RPMI8226 (cell line): ENCODE data around the gene XPO6.

Source experiments
- DNase-seq: peaks from one replicate; pipeline ENCODE4 v3.0.0-alpha.2; 2015

Gene XPO6

GRCh38 chr16:28106467-28107215, 105.1 kb downstream of the XPO6 start:
- no peak for DNase-seq

DNA sequence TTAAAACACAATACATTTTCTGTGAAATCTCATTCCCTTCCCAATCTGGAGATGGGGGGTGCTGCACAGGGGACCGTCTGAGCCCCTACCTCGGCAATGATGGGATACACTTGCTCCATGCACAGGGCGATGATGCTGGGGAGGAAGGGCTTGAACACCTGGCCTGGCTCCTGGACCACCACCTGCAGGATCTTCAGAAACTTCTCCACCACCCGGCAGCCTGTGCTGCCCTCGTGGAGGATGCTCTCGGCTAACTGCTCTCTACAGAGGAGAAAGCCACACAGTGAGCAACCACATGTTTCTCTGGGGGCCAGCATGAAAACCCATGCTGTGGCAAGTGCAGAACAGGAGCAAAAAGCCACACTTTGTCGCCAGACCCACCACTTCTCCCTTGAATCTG, 105.8 kb downstream of the XPO6 start:
- no peak for DNase-seq

DNA sequence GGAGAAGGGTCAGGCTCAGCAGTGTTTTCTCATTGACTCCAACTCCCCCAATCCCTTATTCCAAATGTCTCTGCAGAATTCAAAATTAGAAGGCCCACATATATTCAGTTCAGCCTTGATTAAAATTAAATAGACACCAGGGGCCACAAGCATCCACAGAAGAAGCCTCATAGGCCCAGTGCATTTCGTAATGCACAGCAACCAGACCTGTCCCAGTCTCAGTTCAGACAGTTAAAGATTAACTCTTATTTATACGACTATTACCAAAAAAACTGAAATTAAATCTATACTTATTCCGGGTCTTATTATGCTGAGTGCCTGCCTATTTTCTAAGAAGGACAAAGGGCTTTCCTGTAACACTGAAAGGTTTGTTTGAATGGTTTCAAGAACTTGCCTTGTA, 106.5 kb downstream of the XPO6 start:
- no peak for DNase-seq

DNA sequence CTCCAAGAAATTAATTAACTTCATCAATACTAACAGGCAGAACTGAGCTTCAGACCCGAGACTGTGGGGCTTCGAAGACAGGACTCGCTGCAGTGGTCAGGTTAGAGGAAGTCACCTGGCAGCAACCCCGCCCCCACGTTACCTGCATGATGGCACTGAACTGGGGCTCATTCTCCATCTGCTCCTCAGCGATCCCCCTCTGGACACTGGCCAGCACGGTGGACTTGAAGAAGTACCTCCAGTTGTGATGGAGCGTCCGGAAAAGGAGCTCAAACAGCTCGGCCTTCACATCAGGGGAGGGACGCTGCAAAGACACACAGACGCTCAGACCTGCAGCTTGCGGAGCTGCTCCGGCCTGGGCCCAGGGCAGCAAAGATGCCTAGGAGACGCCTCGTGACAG, 107.4 kb downstream of the XPO6 start:
- no peak for DNase-seq

GRCh38 chr16:28103516-28104170, 108.1 kb downstream of the XPO6 start:
- DNase-seq: no peak

DNA sequence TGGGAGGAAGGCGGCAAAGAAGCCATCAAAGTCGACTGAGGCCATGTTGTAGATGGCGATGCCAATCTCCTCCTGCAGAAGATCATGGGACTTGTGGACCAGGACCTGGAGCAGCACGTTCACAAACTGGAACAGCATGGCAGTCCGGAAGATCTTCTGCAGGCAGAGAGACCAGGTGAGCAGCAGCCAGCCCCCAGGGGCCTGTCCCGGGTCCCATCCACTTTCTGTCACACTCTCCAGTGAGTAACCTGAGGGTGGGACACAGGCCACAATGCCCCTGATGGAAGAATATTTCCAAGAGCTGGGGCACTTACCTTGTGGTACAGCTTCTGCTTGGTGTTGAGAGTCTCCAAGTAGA, 110.3 kb downstream of the XPO6 start:
- no peak for DNase-seq

- no peak for DNase-seq
These were observed 110.8 kb downstream of the XPO6 start for GRCh38 chr16:28100810-28101532.

DNA sequence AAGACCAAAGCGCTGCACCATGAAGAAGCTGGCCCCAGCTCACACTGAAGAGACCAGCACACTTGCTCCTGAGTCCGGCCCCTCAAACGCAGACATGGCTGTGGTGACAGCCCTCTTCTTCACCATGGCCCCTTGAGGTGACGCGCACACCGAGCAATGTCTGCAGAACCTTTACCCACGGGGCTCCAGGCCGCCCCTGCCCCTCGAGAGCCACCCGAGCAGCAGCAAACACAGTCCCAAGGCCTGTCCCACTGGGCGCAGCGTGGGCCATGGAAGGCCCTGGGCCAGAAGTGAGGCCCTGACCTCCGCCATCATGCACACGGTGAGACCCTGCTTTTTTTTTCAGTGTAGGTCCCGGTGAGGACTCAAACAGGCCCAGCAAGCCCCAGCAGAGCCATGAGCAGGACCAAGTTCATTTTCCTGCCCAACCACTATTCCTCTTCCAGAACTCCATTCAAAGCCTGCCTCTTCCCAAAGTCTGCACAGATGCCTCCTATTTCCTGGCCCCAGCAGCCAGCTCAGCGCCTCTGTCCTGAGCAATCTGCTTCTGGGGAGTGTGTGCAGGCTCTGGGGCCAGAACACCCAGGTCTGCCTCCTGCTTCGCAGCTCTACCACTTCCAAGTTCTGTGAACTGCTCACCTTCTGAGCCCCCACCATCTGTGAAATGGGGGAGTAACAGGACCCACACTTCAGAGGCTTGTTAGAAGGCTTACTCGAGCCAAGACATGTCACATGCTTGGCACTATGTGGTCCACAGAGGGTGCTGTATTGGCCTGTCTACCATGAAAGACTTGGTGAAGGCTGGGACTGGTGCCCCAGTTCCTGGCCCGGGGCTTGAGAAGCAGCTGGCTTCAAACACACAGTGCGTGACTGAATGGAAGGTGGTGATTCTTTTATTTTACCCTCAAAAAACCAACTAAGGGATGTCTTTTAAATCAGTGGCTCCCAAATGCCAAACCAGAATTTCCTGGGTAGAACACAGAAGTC, 112.5 kb downstream of the XPO6 start:
- DNase-seq: no peak

- DNase-seq: no peak
These were observed 113.4 kb downstream of the XPO6 start for GRCh38 chr16:28098171-28098958.

DNA sequence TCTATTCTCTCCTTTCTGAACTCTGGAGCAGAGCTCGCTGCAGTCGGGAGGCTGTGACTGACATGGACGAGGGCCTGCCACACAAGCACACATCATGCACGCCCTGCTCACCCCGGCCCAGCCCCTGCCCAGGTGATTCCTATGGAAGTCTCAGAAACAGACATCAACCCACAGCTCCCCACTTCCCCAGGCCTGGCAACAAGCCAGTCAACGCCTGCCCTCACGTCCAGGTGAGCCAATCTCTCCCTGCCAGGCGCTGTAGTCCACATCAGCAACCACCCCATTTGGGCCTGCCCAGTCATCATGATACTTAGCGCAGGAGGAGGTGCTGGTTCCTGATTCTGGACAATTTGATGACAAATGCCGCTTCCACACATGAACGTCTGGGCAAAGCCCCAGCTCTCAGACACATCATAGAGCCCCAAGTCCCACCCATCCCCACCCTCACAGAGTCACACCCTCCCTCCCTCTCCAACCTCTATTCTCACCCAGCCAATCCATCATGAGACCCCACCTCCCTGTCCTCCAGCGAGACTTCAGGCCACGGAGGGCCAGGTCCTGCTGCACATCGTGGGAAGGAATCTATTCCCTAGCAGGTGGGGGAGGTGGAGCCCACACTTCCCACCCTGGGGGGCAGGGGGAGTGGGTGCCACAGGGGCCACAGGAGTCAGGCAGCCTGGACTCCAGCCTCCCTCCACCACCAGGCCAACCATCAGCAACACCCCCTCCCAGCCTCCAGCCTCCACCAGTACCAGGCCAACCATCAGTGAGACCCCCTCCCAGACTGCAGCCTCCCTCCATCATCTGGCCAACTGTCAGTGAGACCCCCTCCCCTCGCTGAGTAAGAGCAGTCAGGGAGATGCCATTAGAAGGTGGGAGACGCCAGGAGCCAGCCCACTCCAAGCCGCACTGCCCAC, 114.5 kb downstream of the XPO6 start:
- no peak for DNase-seq

GRCh38 chr16:28093385-28093725, 118.4 kb downstream of the XPO6 start:
- DNase-seq: no peak

DNA sequence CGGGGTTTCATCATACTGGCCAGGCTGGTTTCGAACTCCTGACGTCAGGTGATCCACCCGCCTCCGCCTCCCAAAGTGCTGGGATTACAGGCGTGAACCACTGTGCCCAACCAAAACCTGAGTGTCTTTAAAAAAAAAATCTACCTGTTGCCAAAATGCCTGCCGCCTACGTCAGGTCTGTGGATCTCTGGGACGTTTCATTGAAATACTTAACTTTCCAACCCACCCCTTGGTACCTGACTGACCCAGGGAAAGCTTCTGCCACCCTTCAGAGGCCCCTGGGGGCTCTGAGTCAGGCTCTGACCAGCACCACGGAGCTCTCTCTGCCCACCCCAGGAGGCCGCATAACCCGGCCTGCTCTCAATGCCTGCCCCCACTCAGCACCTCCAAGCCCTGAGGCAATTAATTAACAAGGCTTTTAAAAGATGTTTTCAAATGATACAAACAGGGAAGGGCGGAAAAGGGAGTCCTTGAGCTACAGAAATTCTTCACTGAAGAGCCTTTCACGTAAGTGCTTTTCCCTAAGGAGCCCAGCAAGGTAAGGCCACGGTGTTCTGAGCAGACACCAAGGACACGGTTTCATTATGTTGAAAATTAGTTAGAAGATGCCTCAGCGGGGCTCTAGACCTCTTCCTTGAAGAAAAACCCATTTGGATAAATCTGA, 118.9 kb downstream of the XPO6 start:
- DNase-seq: no peak

- DNase-seq: no peak
These were observed 120.1 kb downstream of the XPO6 start for GRCh38 chr16:28091656-28092055.

- DNase-seq: no peak
These were observed 121.0 kb downstream of the XPO6 start for GRCh38 chr16:28090646-28091377.

DNA sequence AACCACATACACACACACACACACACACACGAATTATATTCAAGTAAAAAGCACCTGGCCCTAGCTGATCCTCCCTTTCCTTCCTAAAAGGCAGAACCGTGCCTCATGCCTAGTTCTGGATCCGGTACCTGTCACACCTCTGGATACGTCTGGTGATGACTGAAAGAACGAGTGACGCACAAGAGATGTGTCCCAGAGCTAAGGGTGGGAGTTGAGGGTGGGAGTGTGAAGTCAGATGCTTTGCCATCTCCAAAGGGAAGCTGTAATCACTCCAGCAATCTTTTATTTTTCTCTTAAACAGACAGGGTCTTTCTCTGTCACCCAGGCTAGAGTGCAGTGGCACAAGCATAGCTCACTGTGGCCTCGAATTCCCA, 121.8 kb downstream of the XPO6 start:
- no peak for DNase-seq

- no peak for DNase-seq
These were observed 122.4 kb downstream of the XPO6 start for GRCh38 chr16:28089205-28089991.

DNA sequence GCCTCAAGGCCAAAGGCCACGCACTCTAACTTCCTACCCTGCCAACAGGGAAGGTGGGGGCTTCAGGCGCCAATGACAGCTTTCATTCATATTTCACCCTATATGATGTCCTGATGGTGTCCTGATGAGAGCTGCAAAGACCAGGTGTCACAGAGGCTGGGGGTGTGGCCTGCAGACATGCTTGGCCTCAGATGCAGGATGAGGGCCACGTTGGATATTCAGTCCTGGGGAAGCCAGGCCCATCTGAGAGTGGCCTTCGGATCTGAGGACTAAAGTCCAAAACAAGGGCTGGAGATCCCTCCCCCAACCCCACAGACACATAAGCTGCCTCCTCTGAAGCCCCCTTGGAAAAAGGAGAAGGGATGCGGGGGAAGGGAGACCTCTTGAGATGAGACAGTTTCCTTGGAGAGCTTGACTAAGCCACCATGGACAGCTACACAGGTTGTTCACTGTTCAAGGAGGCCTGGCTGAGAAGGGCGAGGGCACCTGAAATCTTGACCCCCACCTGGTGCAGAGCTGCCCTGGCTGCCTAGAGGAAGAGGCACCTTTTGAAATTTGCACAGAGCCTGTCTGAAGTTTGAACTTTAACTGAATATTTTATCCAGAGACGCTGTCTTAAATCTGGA, 124.0 kb downstream of the XPO6 start:
- no peak for DNase-seq

- DNase-seq: no peak
These were observed 124.6 kb downstream of the XPO6 start for GRCh38 chr16:28087140-28087660.
